Measurements from ENCODE around the gene COL6A5. TPM values are rescaled to one million over a fixed set of nuclear protein-coding genes. Genes with fewer than 3 reads are reported as not detected.

The COL6A5 gene
- polyA plus RNA-seq, 3 donors: not detected

- H3K4me1 ChIP-seq (ENCODE audit: control insufficient read depth in 1 of 2, insufficient read depth in 2 of 2, low read length in 2 of 2): peaks cover 1 to 4% of the 10 kb centered on the region in 2 donors
- no peak overlapping the region for H3K9ac ChIP-seq (ENCODE audit: insufficient read depth, low read length, poor library complexity, severe bottlenecking)
- no CpG with 5 or more reads among the region's 1 CpG for WGBS (ENCODE audit: insufficient coverage)
- no peaks in the 10 kb centered on the region for H4K20me1 ChIP-seq (ENCODE audit: insufficient read depth, low read length)
- H3K36me3 ChIP-seq (replicated peaks in 1 of 2; ENCODE audit: control insufficient read depth in 1 of 2, insufficient read depth in 2 of 2, low read length in 2 of 2): no peaks in the 10 kb centered on the region
- peaks cover 0 to 6% of the 10 kb centered on the region in 2 donors for H3K9me3 ChIP-seq (replicated peaks in 1 of 2; ENCODE audit: control insufficient read depth in 1 of 2, insufficient read depth in 1 of 2, low read length in 2 of 2)
- Mint-ChIP-seq H3K27ac (no peak overlapping the region), H3K36me3 (peaks cover 0 to 1% of the 10 kb centered on the region in 2 donors), H3K4me1 (peaks cover 11% of the 10 kb centered on the region), H3K4me3 (no peak overlapping the region), H3K27me3 (ENCODE audit: low read depth in 3 of 3) (peaks cover 23 to 32% (median 30%) of the 10 kb centered on the region in 3 donors), H3K9me3 (peaks cover 4 to 15% (median 6%) of the 10 kb centered on the region in 7 donors)
- no peak overlapping the region for H3K27ac ChIP-seq (ENCODE audit: low read depth in 1 of 2, low read length in 2 of 2)
- no peak overlapping the region for H3K4me2 ChIP-seq (replicated peaks; ENCODE audit: extremely low read depth, low read length, poor library complexity, severe bottlenecking)
- no peaks in the 10 kb centered on the region for H3K79me2 ChIP-seq (ENCODE audit: insufficient read depth, low read length)
- peaks cover 31 to 37% of the 10 kb centered on the region in 2 donors for H3K27me3 ChIP-seq (ENCODE audit: control insufficient read depth in 2 of 2, insufficient read depth in 2 of 2, low read length in 2 of 2)
- intact Hi-C loops (cut with micrococcal nuclease): no loop called here
- no peak for TF ChIP-seq CTCF (IDR thresholded peaks at IDR 0.05)
- no peak overlapping the region for H2AFZ ChIP-seq (ENCODE audit: insufficient read depth, low read depth, low read length, poor library complexity, severe bottlenecking)
- no peak for DNase-seq
- no peak overlapping the region for H3K4me3 ChIP-seq (replicated peaks in 1 of 3; ENCODE audit: low read depth in 2 of 3, low read length in 3 of 3)
These were observed 4.7 kb upstream of the COL6A5 start for GRCh38 chr3:130340766-130341165.

GRCh38 chr3:130341388-130341787 lies 4.1 kb upstream of the COL6A5 start:
- no peak overlapping the region for H2AFZ ChIP-seq (ENCODE audit: insufficient read depth, low read depth, low read length, poor library complexity, severe bottlenecking)
- intact Hi-C loops (cut with micrococcal nuclease): no loop called here

More at GRCh38 chr3:130341388-130341787, 4.1 kb upstream of the COL6A5 start:
- peaks cover 4 to 16% (median 6%) of the 10 kb centered on the region in 7 donors for H3K9me3 Mint-ChIP-seq
- no peaks in the 10 kb centered on the region for H3K36me3 ChIP-seq (replicated peaks in 1 of 2; ENCODE audit: control insufficient read depth in 1 of 2, insufficient read depth in 2 of 2, low read length in 2 of 2)
- no peak for TF ChIP-seq CTCF (IDR thresholded peaks at IDR 0.05)
- H3K79me2 ChIP-seq (ENCODE audit: insufficient read depth, low read length): no peaks in the 10 kb centered on the region
- H4K20me1 ChIP-seq (ENCODE audit: insufficient read depth, low read length): no peaks in the 10 kb centered on the region
- H3K27me3 ChIP-seq (ENCODE audit: control insufficient read depth in 2 of 2, insufficient read depth in 2 of 2, low read length in 2 of 2): peaks cover 37 to 43% of the 10 kb centered on the region in 2 donors
- peaks cover 26 to 37% (median 36%) of the 10 kb centered on the region in 3 donors for H3K27me3 Mint-ChIP-seq (ENCODE audit: low read depth in 3 of 3)
- H3K4me2 ChIP-seq (replicated peaks; ENCODE audit: extremely low read depth, low read length, poor library complexity, severe bottlenecking): no peak overlapping the region
- peaks cover 14% of the 10 kb centered on the region for H3K4me1 Mint-ChIP-seq
- H3K4me3 ChIP-seq (replicated peaks in 1 of 3; ENCODE audit: low read depth in 2 of 3, low read length in 3 of 3): no peak overlapping the region
- no peak overlapping the region for H3K9ac ChIP-seq (ENCODE audit: insufficient read depth, low read length, poor library complexity, severe bottlenecking)
- H3K4me1 ChIP-seq (ENCODE audit: control insufficient read depth in 1 of 2, insufficient read depth in 2 of 2, low read length in 2 of 2): peaks cover 4 to 7% of the 10 kb centered on the region in 2 donors
- H3K36me3 Mint-ChIP-seq: peaks cover 0 to 2% of the 10 kb centered on the region in 2 donors
- no peak overlapping the region for H3K27ac Mint-ChIP-seq
- H3K4me3 Mint-ChIP-seq: no peak overlapping the region
- peak in 1 of 3 donors; percentile 4 for DNase-seq
- no peak overlapping the region for H3K27ac ChIP-seq (ENCODE audit: low read depth in 1 of 2, low read length in 2 of 2)
- H3K9me3 ChIP-seq (replicated peaks in 1 of 2; ENCODE audit: control insufficient read depth in 1 of 2, insufficient read depth in 1 of 2, low read length in 2 of 2): peaks cover 0 to 12% of the 10 kb centered on the region in 2 donors

All from CD14-positive monocyte (primary cell).